SK-N-SH (cell line): ENCODE measurements around the gene SPSB3. TPM values are rescaled to one million over a fixed set of nuclear protein-coding genes. Genes with fewer than 3 reads are reported as not detected.

Experiments used
- CTCF ChIA-PET: fragments of 300-600, 350-600 bp; formaldehyde crosslinking; extraction: SDS; loops from one replicate; lab custom pipeline; 2021; lab: Yijun Ruan, JAX
- POLR2A ChIA-PET: fragments of 350-600 bp; sonication (Branson Sonifier 250); formaldehyde crosslinking; extraction: SDS; loops from one replicate; lab custom pipeline; 2020; ENCODE audit warnings: antibody characterized with exemption, inconsistent platforms; lab: Yijun Ruan, JAX
- DNase-seq: peaks from one replicate; pipeline ENCODE4 v3.0.0; 2012
- H2AFZ ChIP-seq: fragments of 200-600 bp; sonication (generic); 2 replicates; pipeline ENCODE4 v1.8.1; 2016; ENCODE audit warnings: antibody characterized with exemption, mild to moderate bottlenecking, low read depth
- H3F3A ChIP-seq: fragments of 200-600 bp; sonication (generic); replicated peaks from 2 replicates; pipeline ENCODE3; 2016; ENCODE audit warnings: antibody characterized with exemption, mild to moderate bottlenecking; ENCODE audit not compliant: insufficient read depth
- H3K27ac ChIP-seq, 2 experiments: fragments of 200-500 bp in 1 of 2; fragments of 200-600 bp in 1 of 2; sonication (Bioruptor generic) in 1 of 2; sonication (generic), shearing (Covaris generic) in 1 of 2; 2 replicates each; pipeline versions ENCODE4 v1.5.1 to v1.6.1; 2014 to 2016; ENCODE audit warnings: low read depth in 2 of 2, inconsistent platforms in 1 of 2, low read length in 1 of 2, mild to moderate bottlenecking in 1 of 2, mixed read lengths in 1 of 2
- H3K27me3 ChIP-seq: fragments of 200-600 bp; sonication (generic), shearing (Covaris generic); 2 replicates; pipeline ENCODE4 v1.6.1; 2016; ENCODE audit warnings: mixed run types; ENCODE audit not compliant: insufficient read depth
- H3K36me3 ChIP-seq, 2 experiments: fragments of 200-500 bp in 1 of 2; fragments of 200-600 bp in 1 of 2; sonication (Bioruptor generic) in 1 of 2; sonication (generic) in 1 of 2; replicated peaks in 1 of 2; 2 replicates each; pipeline versions ENCODE3 to v1.5.1; 2014 to 2016; ENCODE audit warnings: low read length in 1 of 2, mild to moderate bottlenecking in 1 of 2; ENCODE audit not compliant: insufficient read depth in 2 of 2, control insufficient read depth in 1 of 2
- H3K4me1 ChIP-seq, 2 experiments: fragments of 200-500 bp in 1 of 2; fragments of 200-600 bp in 1 of 2; sonication (Bioruptor generic) in 1 of 2; sonication (generic), shearing (Covaris generic) in 1 of 2; 2 replicates each; pipeline versions ENCODE4 v1.5.1 to v1.6.1; 2014 to 2016; ENCODE audit warnings: low read depth in 1 of 2, low read length in 1 of 2, mixed run types in 1 of 2; ENCODE audit not compliant: insufficient read depth in 2 of 2, control insufficient read depth in 1 of 2
- H3K4me2 ChIP-seq: fragments of 200-600 bp; sonication (generic), shearing (Covaris generic); 2 replicates; pipeline ENCODE4 v1.6.1; 2017; ENCODE audit warnings: mixed run types
- H3K4me3 ChIP-seq, 2 experiments: fragments of 200-500 bp in 1 of 2; fragments of 200-600 bp in 1 of 2; sonication (Bioruptor generic) in 1 of 2; sonication (generic), shearing (Covaris generic) in 1 of 2; 2 replicates each; pipeline versions ENCODE4 v1.5.1 to v1.8.1; 2014 to 2016; ENCODE audit warnings: low read depth in 2 of 2, inconsistent platforms in 1 of 2, low read length in 1 of 2, mild to moderate bottlenecking in 1 of 2, mixed read lengths in 1 of 2, moderate library complexity in 1 of 2
- H3K79me2 ChIP-seq: fragments of 200-600 bp; sonication (generic); 2 replicates; pipeline ENCODE4 v1.8.1; 2017; ENCODE audit warnings: mild to moderate bottlenecking; ENCODE audit not compliant: insufficient read depth
- H3K9ac ChIP-seq: fragments of 200-600 bp; sonication (generic); 2 replicates; pipeline ENCODE4 v1.6.1; 2017; ENCODE audit warnings: mixed run types
- H3K9me2 ChIP-seq: fragments of 200-600 bp; sonication (generic); 2 replicates; pipeline ENCODE4 v1.6.1; 2017; ENCODE audit warnings: mixed run types
- H3K9me3 ChIP-seq: fragments of 200-600 bp; sonication (generic); 2 replicates; pipeline ENCODE4 v1.6.1; 2017; ENCODE audit warnings: mixed run types, mild to moderate bottlenecking, moderate library complexity
- H4K20me1 ChIP-seq: fragments of 200-600 bp; sonication (generic); 2 replicates; pipeline ENCODE4 v1.6.1; 2017; ENCODE audit warnings: mild to moderate bottlenecking, mixed run types; ENCODE audit not compliant: insufficient read depth
- CTCF ChIP-seq: fragments of 200-600 bp; sonication (generic); IDR thresholded peaks from 2 replicates; pipeline ENCODE4 v1.6.1; 2017; ENCODE audit warnings: antibody characterized with exemption, mild to moderate bottlenecking, moderate library complexity
- EP300 ChIP-seq, 2 experiments: IDR thresholded peaks; 2 replicates each; pipeline versions ENCODE4 v1.4.0 to v1.6.1; 2012; ENCODE audit warnings: borderline replicate concordance in 1 of 2, low read depth in 1 of 2, low read length in 1 of 2
- EZH2phosphoT487 ChIP-seq: fragments of 200-600 bp; sonication (generic); IDR thresholded peaks from 2 replicates; pipeline ENCODE4 v1.6.1; 2017; ENCODE audit warnings: low read depth, mixed run types, mild to moderate bottlenecking, antibody characterized with exemption, moderate library complexity, borderline replicate concordance
- FOXJ3 ChIP-seq: sonication (generic); formaldehyde crosslinking; IDR thresholded peaks from 2 replicates; pipeline ENCODE4 v1.5.1; 2020; ENCODE audit warnings: mild to moderate bottlenecking, missing genetic modification reagents
- FOXM1 ChIP-seq: IDR thresholded peaks from 2 replicates; pipeline ENCODE4 v1.4.0; 2012; ENCODE audit warnings: low read depth, mild to moderate bottlenecking
- MXI1 ChIP-seq: IDR thresholded peaks from 2 replicates; pipeline ENCODE4 v1.6.1; 2012; ENCODE audit warnings: mild to moderate bottlenecking, low read depth, low read length, improper control_type of control experiment
- NFIC ChIP-seq: IDR thresholded peaks from 2 replicates; pipeline ENCODE4 v1.4.0; 2012; ENCODE audit warnings: borderline replicate concordance
- POLR2AphosphoS5 ChIP-seq: IDR thresholded peaks from 2 replicates; pipeline ENCODE4 v1.6.1; 2012; ENCODE audit warnings: low read depth, low read length
- RCOR1 ChIP-seq: fragments of 150-350 bp; IDR thresholded peaks from 2 replicates; pipeline ENCODE4 v1.6.1; 2017; ENCODE audit warnings: antibody characterized with exemption, low read length
- REST ChIP-seq: IDR thresholded peaks from 2 replicates; pipeline ENCODE4 v1.6.1; 2012; ENCODE audit warnings: mild to moderate bottlenecking, low read depth, low read length, moderate library complexity
- RFX5 ChIP-seq: IDR thresholded peaks from 2 replicates; pipeline ENCODE4 v1.6.1; 2012; ENCODE audit warnings: mild to moderate bottlenecking, improper control_type of control experiment, low read length
- RXRA ChIP-seq: IDR thresholded peaks from 2 replicates; pipeline ENCODE4 v1.4.0; 2012; ENCODE audit warnings: low read depth, mild to moderate bottlenecking, borderline replicate concordance
- TAF1 ChIP-seq: IDR thresholded peaks from 2 replicates; pipeline ENCODE4 v1.6.1; 2012; ENCODE audit warnings: low read depth, mild to moderate bottlenecking, low read length, moderate library complexity, borderline replicate concordance
- USF2 ChIP-seq: fragments of 150-350 bp; IDR thresholded peaks from 2 replicates; pipeline ENCODE4 v1.6.1; 2017; ENCODE audit warnings: antibody characterized with exemption, low read length, low read depth, borderline replicate concordance
- WGBS: methylation state at CpG from one replicate; pipeline ENCODE4 v1.1.6; 2017; ENCODE audit warnings: low lambda C conversion rate; 5-methylcytosine and 5-hydroxymethylcytosine counted together
- polyA plus RNA-seq, 3 experiments: library from polyadenylated mRNA; depleted of rRNA; stranded (reverse); fragments of >200 nt; gene quantifications; 2 replicates each; pipeline ENCODE4 v1.2.3, GENCODE V29; 2012

Gene SPSB3
- polyA plus RNA-seq, 1 of the 3 experiments (the other 2 are of a cell fraction): 40.6 TPM

- peaks cover 0 to 7% of the 10 kb centered on the region in 2 experiments; a peak in 1 of 4 replicates for H3K4me1 ChIP-seq
- ChIA-PET CTCF (no interaction called here), POLR2A (no interaction called here)
- H3F3A ChIP-seq: no peaks in the 10 kb centered on the region
- peaks cover 29% of the 10 kb centered on the region; the same call in 1 of the 2 replicates for H3K79me2 ChIP-seq
- H3K4me2 ChIP-seq: no peak overlapping the region
- H3K27me3 ChIP-seq: no peaks in the 10 kb centered on the region
- H2AFZ ChIP-seq: no peak overlapping the region
- H3K9me2 ChIP-seq: no peaks in the 10 kb centered on the region
- no peak overlapping the region for H3K27ac ChIP-seq
- WGBS: no CpG with 5 or more reads among the region's 12 CpGs
- H3K36me3 ChIP-seq: peaks cover 0 to 15% of the 10 kb centered on the region in 2 experiments
- no peak overlapping the region for H3K4me3 ChIP-seq
- DNase-seq: no peak
- no peaks in the 10 kb centered on the region for H4K20me1 ChIP-seq
- no peaks in the 10 kb centered on the region for H3K9me3 ChIP-seq
- TF ChIP-seq FOXJ3 (CRISPR knock-in tag) (no peak), CTCF (no peak), POLR2AphosphoS5 (no peak)
- H3K9ac ChIP-seq: no peak overlapping the region
These were observed 38.5 kb upstream of the SPSB3 start for GRCh38 chr16:1820946-1821290.

GRCh38 chr16:1820096-1820945, 38.0 kb upstream of the SPSB3 start:
- ChIA-PET CTCF (no interaction called here), POLR2A (interaction anchor here (0.7 kb wide), 1 partner anchor 12 kb away, joined by 3 read pairs; no protein-coding TSS in a partner anchor)
- Histone ChIP-seq H2AFZ (no peak overlapping the region), H3K9me3 (no peaks in the 10 kb centered on the region), H3F3A (no peaks in the 10 kb centered on the region), H3K79me2 (peaks cover 23% of the 10 kb centered on the region; the same call in 1 of the 2 replicates), H3K27ac (no peak overlapping the region), H3K27me3 (no peaks in the 10 kb centered on the region), H3K4me2 (no peak overlapping the region), H3K9me2 (no peaks in the 10 kb centered on the region), H3K36me3 (peaks cover 0 to 15% of the 10 kb centered on the region in 2 experiments), H3K4me3 (no peak overlapping the region), H3K9ac (no peak overlapping the region), H4K20me1 (no peaks in the 10 kb centered on the region), H3K4me1 (peaks cover 0 to under 1% of the 10 kb centered on the region in 2 experiments; a peak in 1 of 4 replicates)
- WGBS: 98% methylated on average over 19 of the region's 25 CpGs
- DNase-seq: no peak
- TF ChIP-seq FOXJ3 (CRISPR knock-in tag) (no peak), RCOR1 (no peak), REST (no peak), CTCF (no peak), RXRA (no peak), EP300 (IDR thresholded peaks at IDR 0.05; ENCODE audit: borderline replicate concordance in 1 of 2, low read depth in 1 of 2, low read length in 1 of 2) (no peak), RFX5 (no peak), FOXM1 (no peak), EZH2phosphoT487 (no peak), MXI1 (no peak), USF2 (no peak), TAF1 (no peak), NFIC (no peak)
- TF ChIP-seq, all 33 proteins: peak for 0
